Kidney capillary endothelial cell (primary cell): ENCODE measurements around the gene PLA2G4A.

Experiments
- DNase-seq: peaks from one replicate; pipeline ENCODE4 v3.0.0-alpha.2; 2018; ENCODE audit warnings: low spot score

Gene PLA2G4A

DNA sequence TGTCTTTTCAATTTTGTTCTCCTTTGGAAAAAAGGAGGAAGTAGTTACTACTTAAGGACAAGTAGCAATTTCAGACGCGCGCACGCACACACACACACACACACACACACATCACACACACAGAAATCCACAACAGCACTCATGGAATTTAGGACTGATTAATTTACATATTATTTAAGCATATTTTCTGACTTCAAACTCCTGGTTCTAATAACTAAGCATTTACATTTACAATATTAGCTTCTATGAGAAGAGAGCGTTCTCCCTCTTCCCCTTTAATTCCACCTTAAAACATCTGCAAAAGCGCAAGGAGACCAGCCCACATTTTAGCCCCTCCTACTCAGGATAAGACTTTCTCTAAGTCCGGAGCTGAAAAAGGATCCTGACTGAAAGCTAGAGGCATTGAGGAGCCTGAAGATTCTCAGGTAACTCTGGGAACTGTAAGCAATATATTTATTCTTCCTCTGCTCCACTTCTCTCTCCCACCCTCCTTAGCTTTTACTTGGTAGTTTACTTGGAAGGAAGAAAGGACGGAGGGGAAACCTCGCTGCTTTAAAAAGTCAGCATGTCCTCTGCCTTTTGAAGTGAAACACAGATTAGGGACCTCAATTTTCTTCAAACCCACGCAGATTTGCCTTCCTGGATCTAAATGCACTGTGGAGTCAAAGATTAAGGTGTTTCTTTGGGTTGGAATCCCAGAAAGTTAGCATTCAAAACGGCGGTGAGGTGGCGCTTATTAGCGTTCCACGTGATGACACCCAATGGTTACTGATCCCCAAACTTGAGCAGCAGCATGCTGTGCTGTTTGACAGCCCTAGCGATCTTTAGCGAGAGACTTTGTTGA is at the start of gene PLA2G4A:
Gene PLA2G4A (plus strand): TSS at position 339 of the 844 bp plus-strand sequence. CDS start 25,406 bp downstream, outside the sequence.
- DNase-seq, result peak; percentile 15

- DNase-seq, result no peak
Observed at GRCh38 chr1:186780076-186780475, 48.7 kb upstream of the PLA2G4A start.

GRCh38 chr1:186781730-186782129 is 47.0 kb upstream of the PLA2G4A start:
- DNase-seq, result no peak

DNA sequence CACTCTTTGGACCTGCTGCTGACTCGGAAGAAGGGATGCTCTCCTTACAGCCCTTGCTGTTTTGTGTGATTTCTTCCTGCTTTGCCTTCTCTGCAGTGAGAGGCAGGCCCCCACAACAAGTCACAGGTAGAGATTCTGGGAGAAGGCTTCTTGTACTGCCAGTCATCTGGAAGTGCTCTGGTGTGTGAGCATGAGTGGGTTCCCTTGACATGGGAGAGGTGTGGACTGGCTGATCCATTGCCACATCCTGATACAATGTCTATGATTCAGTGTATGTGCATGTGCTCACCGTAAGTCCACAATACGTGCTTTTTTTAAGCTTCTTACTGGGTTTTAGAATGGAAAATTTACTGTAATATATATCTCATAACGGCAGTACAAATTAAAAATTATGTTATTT is 46.0 kb upstream of the PLA2G4A start:
- DNase-seq, result no peak

DNA sequence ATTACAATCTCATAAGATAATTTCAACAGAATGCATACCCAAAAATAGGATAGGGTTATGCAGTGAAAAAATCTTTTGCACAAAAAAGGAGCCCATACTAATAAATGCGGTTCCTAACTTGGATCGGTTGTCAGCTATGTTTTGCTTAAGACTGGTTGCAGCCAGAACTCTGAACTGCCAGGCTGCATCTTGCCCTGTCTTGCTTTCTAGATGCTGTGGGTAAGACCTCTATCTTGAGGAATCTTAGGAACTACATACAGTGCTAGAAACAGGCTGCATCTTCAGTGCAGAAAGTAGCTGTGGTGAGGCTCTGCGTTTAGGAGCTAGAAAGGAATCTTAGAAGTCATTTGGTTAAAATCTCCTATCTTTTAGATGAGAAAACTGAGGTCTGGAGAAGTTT is 45.6 kb upstream of the PLA2G4A start:
- DNase-seq, result no peak

- no peak for DNase-seq
Observed at GRCh38 chr1:186785503-186785902, 43.2 kb upstream of the PLA2G4A start.

- DNase-seq, result no peak
Observed at GRCh38 chr1:186790101-186790500, 38.6 kb upstream of the PLA2G4A start.

GRCh38 chr1:186792870-186793581 is 35.7 kb upstream of the PLA2G4A start:
- no peak for DNase-seq

DNA sequence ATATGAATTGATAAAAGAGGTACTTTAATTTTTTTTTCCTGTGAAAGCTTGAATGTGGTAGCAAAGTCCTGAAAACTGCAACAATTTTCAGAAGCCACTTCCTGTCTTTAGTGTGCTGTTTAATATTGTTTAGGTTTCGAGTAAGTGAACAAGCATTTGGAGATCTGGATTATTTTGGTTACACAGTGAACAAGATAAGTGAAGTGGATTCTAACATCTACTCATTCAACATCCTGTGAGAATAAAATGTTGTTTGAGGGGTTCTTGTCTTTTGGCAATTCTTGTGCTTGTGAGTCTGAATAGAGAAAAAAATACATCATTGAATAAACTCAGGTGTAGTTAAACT is 35.2 kb upstream of the PLA2G4A start:
- DNase-seq, result no peak

GRCh38 chr1:186798960-186799688 is 29.6 kb upstream of the PLA2G4A start:
- no peak for DNase-seq

GRCh38 chr1:186799689-186800054 is 29.1 kb upstream of the PLA2G4A start:
- DNase-seq, result no peak

GRCh38 chr1:186802388-186802787 is 26.4 kb upstream of the PLA2G4A start:
- DNase-seq, result no peak

- DNase-seq, result no peak
Observed at GRCh38 chr1:186804679-186805078, 24.1 kb upstream of the PLA2G4A start.

DNA sequence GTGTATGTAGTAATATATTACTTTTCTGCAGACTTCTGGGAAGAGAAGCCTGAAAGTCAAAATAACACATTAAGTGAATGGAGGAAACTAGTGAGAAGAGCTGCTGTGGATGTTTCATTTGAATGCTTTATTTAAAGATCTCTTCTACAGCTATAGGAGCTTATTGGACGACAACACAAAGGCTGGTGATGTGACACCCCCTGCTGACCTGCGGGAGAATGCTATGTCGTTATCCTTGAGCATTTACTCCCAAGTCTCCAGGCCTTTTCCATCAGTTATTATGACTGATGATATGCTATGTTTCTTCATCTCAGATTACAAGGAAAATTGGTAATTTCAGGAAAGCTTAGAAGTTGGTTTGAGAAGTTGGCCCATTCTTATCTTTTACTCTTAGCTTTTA is 22.3 kb upstream of the PLA2G4A start:
- peak; percentile 7 for DNase-seq

DNA sequence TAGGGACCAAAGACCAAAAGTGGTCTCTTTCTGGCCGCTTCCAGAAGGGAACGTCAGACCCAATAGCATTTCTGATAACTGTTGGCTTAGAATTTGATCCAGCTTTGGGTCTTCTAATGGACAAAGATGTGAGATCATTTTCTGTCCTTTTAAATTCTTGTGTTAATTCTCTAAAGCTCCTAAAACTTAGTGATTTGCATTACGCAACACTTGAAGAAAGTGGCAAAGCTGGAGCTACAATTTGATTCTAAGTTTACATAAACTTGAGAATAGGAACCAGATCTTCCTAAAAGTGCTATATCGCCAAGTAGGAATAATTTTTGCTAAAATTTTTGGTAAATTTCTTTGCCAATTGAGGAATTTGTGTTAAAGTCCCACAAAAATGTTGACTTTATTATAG is 21.6 kb upstream of the PLA2G4A start:
- no peak for DNase-seq

DNA sequence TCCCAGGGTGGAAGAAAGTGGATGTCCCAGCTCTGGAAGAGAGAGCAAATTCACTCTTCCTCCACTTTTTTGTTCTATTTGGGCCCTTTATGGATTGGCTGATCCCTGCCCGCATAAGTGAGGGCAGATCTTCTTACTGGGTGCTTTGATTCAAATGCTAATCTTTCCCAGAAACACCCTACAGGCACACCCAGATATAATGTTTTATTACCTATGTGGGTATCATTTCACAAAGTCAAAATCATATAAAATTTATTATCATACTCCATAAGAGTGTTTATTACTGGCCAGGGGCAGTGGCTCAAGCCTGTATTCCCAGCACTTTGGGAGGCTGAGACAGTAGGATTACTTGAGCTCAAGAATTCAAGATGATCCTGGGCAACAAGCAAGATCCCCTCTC is 16.9 kb upstream of the PLA2G4A start:
- DNase-seq, result no peak

DNA sequence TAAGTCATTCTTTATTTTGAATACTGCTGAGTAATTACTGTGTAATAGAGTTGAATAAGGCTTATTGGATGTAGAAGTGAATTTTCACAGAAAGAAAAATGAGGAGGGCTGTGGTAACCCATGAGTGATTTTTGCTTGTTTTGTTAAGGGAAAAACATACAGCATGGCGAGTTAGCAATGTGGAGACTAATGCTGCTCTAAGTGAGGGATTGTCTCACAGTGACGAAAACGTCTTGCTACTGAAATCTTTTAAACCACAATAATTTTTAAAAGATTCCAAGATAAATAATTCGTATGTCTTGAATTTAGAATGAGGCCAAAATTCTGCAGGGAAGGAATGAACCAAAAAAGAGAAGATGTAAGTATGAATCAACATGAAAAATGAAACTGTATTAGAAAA is 16.2 kb upstream of the PLA2G4A start:
- DNase-seq, result no peak

DNA sequence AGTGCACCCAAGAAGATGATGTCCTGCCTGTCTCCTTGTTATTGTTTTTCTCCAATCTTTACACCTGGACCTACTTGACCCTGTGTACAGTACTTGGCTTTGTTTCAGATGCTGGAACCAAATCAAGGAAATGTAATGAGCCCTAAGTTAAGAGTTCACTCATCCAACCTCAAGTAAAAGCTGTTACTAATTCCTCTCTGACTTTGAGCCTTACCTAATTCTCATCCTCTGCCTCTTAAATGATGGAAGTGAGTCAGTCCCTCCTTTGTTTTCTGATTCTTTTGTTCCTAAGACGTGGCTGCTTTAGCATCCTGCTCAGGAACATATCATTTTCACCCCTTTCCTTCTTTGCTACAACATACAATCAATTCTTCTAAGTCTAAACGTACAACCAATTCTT is 15.3 kb upstream of the PLA2G4A start:
- peak; percentile 7 for DNase-seq

DNA sequence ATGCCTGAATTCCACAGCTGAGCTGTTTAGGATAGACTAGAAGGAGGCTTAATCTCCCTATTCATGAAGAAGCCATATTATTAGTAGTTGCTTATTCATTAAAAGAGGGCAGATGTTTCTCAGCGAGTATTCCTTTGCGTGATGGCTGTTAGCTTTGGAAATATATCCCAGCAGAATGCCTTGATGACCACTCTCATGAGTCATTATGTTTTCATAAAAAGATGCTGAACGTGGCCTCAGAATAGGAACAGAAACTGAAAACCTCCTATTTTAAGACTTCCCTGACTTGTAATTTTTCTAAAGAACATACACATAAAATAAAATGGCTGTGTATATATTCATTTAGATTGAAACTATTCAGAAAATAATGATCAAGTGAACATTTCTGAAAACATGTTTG is 9.6 kb upstream of the PLA2G4A start:
- no peak for DNase-seq

- DNase-seq, result no peak
Observed at GRCh38 chr1:186819563-186819962, 9.2 kb upstream of the PLA2G4A start.

GRCh38 chr1:186829686-186830587 is 1.2 kb downstream of the PLA2G4A start:
- no peak for DNase-seq

DNA sequence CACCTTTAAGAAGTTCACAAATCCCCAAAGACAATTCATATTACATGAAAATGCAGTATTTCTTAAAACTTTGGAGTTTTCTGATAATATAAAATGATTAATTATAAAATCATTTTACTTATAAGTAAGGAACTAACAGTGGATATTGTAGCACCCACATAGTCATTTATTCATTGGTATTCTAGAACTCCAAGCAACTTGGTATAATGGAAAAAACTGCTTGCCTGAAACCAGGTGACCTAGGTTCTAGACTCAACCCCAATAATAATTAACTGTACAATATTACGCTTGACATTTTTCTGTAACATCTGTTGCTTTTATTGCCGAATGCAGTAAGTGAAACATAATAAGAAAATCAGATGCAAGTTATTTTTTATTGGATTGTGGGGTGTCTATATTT is 2.4 kb downstream of the PLA2G4A start:
- DNase-seq, result no peak
